Esophagus muscularis mucosa (tissue), 4 donors: ENCODE results near the gene SLC9C1.

ENCODE experiments used
- EP300 ChIP-seq: sonication (generic); formaldehyde crosslinking; IDR thresholded peaks from one replicate; pipeline ENCODE4 v1.6.1; 2017; ENCODE audit warnings: antibody characterized with exemption
- POLR2A ChIP-seq: fragments of 450-650 bp; IDR thresholded peaks from one replicate; pipeline ENCODE4 v1.6.1; 2017; ENCODE audit warnings: antibody characterized with exemption, moderate library complexity, mild to moderate bottlenecking, low read depth
- POLR2AphosphoS5 ChIP-seq, 2 donors: sonication (generic); formaldehyde crosslinking; IDR thresholded peaks; one replicate each; pipeline ENCODE4 v1.6.1; 2017; ENCODE audit warnings: antibody characterized with exemption in 2 of 2
- TF ChIP-seq, protein P1 (sequence below), 3 experiments: fragments of 200-600 bp in 2 of 3; fragments of 450-650 bp in 1 of 3; sonication (generic) in 2 of 3; IDR thresholded peaks; one replicate each; pipeline ENCODE4 v1.5.1; 2017 to 2019; ENCODE audit warnings: antibody characterized with exemption in 3 of 3, mild to moderate bottlenecking in 2 of 3, moderate library complexity in 1 of 3

DNA sequence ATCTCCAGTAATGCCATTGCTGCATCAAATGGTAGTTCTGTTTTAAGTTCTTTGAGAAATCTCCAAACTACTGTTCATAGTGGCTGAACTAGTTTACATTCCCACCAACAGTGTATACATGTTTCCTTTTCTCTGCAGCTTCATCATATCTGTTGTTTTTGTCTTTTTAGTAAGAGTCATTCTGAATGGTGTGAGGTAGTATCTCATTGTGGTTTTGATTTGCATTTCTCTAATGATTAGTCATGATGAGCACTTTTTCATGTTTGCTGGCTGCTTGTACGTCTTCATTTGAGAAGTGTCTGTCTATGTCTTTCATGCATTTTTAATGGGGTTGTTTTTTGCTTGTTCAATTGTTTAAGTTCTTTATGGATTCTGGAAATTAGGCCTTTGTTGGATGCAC lies 150.8 kb downstream of the SLC9C1 start:
- TF ChIP-seq, protein P1, sequence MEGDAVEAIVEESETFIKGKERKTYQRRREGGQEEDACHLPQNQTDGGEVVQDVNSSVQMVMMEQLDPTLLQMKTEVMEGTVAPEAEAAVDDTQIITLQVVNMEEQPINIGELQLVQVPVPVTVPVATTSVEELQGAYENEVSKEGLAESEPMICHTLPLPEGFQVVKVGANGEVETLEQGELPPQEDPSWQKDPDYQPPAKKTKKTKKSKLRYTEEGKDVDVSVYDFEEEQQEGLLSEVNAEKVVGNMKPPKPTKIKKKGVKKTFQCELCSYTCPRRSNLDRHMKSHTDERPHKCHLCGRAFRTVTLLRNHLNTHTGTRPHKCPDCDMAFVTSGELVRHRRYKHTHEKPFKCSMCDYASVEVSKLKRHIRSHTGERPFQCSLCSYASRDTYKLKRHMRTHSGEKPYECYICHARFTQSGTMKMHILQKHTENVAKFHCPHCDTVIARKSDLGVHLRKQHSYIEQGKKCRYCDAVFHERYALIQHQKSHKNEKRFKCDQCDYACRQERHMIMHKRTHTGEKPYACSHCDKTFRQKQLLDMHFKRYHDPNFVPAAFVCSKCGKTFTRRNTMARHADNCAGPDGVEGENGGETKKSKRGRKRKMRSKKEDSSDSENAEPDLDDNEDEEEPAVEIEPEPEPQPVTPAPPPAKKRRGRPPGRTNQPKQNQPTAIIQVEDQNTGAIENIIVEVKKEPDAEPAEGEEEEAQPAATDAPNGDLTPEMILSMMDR (IDR thresholded peaks at IDR 0.05), result no peak
- no peak for TF ChIP-seq POLR2AphosphoS5 (IDR thresholded peaks at IDR 0.05)
- no peak for TF ChIP-seq POLR2A
- TF ChIP-seq EP300, result no peak
